Cardiac fibroblast (primary cell): ENCODE data around the gene ZNF385D.
"Not testable (repeated sequence)": the region's sequence is repeated elsewhere in the genome, so short reads cannot be mapped to it uniquely, and the experiment has no call there.

Experiments used
- DNase-seq, 2 donors: peaks; one replicate each; pipeline versions ENCODE4 v3.0.0 to v3.0.0-alpha.2; 2010; ENCODE audit warnings: low read depth in 2 of 2
- H3K4me3 ChIP-seq, 2 donors: replicated peaks in 1 of 2; 1 replicate in 1 of 2; 2 replicates in 1 of 2; pipeline ENCODE4 v1.5.1; 2011; ENCODE audit warnings: low read depth in 2 of 2, low read length in 2 of 2, mild to moderate bottlenecking in 2 of 2, moderate library complexity in 1 of 2
- CTCF ChIP-seq: IDR thresholded peaks from one replicate; pipeline ENCODE4 v1.5.1; 2011; ENCODE audit warnings: low read depth, mild to moderate bottlenecking, low read length, inconsistent platforms

Gene ZNF385D

GRCh38 chr3:21392526-21392925 lies 358.5 kb downstream of the ZNF385D start:
- no peak for TF ChIP-seq CTCF
- no peak overlapping the region for H3K4me3 ChIP-seq
- peak in 1 of 2 donors; percentile 1 for DNase-seq

- peak in 1 of 2 donors; percentile 46 for DNase-seq
- no peak for TF ChIP-seq CTCF
- H3K4me3 ChIP-seq, result no peak overlapping the region
These were observed 360.2 kb downstream of the ZNF385D start for GRCh38 chr3:21390856-21391255.

DNA sequence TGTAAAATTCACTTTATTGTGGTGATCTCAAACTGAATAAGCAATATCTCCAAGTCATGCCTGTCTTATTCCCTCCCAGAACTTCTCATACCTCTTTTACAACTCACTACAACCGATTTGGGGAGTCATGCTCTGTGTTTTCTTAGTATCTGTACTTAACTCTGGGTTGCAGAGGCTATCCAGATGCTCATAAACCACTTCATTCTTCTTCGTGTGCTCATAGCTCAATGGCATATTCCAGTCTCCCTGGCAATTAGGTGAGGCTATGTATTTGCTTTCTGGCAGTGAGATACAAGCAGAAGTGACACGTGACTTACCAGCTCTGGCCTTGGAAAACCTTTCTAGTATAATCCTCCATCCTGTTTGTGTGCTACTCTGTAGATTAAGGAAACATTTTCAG lies 360.9 kb downstream of the ZNF385D start:
- DNase-seq, result peak; percentile 18 to 62
- TF ChIP-seq CTCF, result no peak
- H3K4me3 ChIP-seq, result no peak overlapping the region

DNA sequence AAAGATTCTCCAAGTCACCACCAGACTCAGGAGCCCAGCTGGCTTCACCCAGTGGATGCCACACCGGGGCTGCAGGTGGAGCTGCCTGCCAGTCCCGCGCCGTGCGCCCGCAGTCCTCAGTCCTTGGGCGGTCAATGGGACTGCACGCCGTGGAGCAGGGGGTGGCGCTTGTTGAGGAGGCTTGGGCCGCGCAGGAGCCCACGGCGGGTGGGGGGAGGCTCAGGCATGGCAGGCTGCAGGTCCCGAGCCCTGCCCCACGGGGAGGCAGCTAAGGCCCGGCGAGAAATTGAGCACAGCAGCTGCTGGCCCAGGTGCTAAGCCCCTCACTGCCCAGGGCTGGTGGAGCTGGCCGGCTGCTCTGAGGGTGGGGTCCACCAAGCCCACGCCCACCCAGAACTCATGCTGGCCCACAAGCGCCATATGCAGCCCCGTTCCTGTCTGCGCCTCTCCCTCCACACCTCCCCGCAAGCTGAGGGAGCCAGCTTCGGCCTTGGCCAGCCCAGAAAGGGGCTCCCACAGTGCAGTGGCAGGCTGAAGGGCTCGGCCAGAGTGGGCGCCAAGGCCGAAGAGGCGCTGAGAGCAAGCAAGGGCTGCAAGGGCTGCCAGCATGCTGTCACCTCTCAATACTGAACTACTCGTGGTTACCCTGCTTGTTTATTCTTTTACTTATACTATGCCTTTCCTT lies 363.7 kb downstream of the ZNF385D start:
- not testable (repeated sequence) for H3K4me3 ChIP-seq, DNase-seq

DNA sequence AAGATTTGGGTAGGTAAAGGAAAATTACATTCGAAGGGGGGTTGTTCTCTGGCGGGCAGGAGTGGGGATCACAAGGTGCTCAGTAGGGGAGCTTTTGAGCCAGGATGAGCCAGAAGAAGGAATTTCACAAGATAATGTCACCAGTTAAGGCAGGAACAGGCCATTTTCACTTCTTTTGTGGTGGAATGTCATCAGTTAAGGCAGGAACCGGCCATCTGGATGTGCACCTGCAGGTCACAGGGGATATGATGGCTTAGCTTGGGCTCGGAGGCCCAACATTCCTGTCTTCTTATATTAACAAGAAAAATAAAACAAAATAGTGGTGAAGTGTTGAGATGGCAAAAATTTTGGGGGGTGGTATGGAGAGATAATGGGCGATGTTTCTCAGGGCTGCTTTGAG lies 373.0 kb downstream of the ZNF385D start:
- not testable (repeated sequence) for H3K4me3 ChIP-seq, DNase-seq

DNA sequence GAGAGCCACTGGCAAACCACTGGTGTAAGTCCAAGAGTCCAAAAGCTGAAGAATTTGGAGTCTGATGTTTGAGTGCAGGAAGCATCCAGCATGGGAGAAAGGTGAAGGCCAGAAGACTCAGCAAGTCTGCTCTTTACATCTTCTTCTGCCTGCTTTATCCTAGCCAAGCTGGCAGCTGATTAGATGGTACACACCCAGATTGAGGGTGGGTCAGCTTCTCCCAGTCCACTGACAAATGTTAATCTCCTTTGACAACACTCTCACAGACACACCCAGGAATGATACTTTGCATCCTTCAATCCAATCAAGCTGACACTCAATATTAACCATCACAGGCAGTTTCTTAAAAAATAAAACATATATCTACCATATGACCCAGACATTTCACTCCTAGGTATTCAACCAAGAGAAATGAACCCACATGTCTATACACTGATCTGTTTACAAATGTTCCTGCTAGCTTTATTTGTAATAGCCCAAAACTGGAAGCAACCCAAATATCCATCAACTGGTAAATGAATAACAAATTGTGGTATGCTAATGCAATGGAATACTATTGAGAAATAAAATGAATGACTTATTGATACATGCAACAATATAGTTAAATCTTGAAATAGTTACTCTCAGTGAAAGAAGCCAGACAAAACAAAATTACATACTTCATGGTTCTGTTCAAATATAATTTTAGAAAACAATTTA lies 373.8 kb downstream of the ZNF385D start:
- no peak for DNase-seq
- no peak for TF ChIP-seq CTCF
- no peak overlapping the region for H3K4me3 ChIP-seq

DNA sequence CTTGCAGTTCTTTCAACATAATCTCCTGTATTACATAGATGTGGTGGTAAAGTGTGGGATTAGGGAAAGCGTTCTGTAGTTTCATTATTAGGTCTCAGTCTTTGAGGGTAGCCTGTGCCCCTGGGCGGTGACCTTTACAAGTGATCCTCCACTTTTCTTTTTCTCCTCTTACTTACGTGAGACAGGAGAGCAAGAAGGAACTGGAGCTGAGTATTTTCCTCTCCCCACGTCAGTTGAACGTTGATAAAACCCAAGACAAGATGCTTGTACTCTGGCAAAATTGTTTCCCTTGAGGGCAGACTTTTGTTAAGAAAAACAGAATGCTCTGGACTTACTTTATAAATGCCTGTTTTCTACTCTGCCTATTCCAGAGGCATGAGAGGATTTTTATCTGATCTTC lies 378.7 kb downstream of the ZNF385D start:
- no peak for TF ChIP-seq CTCF
- DNase-seq, result no peak

More for the DNA sequence above, 378.7 kb downstream of the ZNF385D start:
- H3K4me3 ChIP-seq, result no peak overlapping the region
